ENCODE measurements around the gene ZNF48.
"Not testable (repeated sequence)": the region's sequence is repeated elsewhere in the genome, so short reads cannot be mapped to it uniquely, and the experiment has no call there.

The ZNF48 gene

GRCh38 chr16:30377812-30378235 lies 17.4 kb upstream of the ZNF48 start:
- peak; percentile 97 for DNase-seq (ENCODE audit: low spot score)

- peak; percentile 98 for DNase-seq (ENCODE audit: low spot score)
Measured at GRCh38 chr16:30378236-30379157, 16.7 kb upstream of the ZNF48 start.

- DNase-seq (ENCODE audit: low spot score): no peak
Measured at GRCh38 chr16:30379158-30379783, 15.9 kb upstream of the ZNF48 start.

- DNase-seq (ENCODE audit: low spot score): no peak
Measured at GRCh38 chr16:30380072-30380802, 15.0 kb upstream of the ZNF48 start.

GRCh38 chr16:30380803-30381208 lies 14.4 kb upstream of the ZNF48 start:
- no peak for DNase-seq (ENCODE audit: low spot score)

- DNase-seq (ENCODE audit: low spot score): no peak
Measured at GRCh38 chr16:30381291-30382041, 13.8 kb upstream of the ZNF48 start.

- DNase-seq (ENCODE audit: low spot score): no peak
Measured at GRCh38 chr16:30382111-30382881, 12.9 kb upstream of the ZNF48 start, which contains the start of gene SEPTIN1. SEPTIN1 (minus strand) TSS chr16:30382561; CDS start chr16:30382542, 19 bp downstream.

- DNase-seq (ENCODE audit: low spot score): peak; percentile 1
Measured at GRCh38 chr16:30383521-30383920, 11.7 kb upstream of the ZNF48 start.

- DNase-seq (ENCODE audit: low spot score): peak; percentile 71
Measured at GRCh38 chr16:30394592-30395154, 547 bp upstream of the ZNF48 start.

GRCh38 chr16:30395992-30396585 lies 869 bp downstream of the ZNF48 start:
- DNase-seq (ENCODE audit: low spot score): peak; percentile 59

- not testable (repeated sequence) for DNase-seq (ENCODE audit: low spot score)
Measured at GRCh38 chr16:30396627-30397026, 1.4 kb downstream of the ZNF48 start.

GRCh38 chr16:30397056-30397455 lies 1.8 kb downstream of the ZNF48 start:
- no peak for DNase-seq (ENCODE audit: low spot score)

- no peak for DNase-seq (ENCODE audit: low spot score)
Measured at GRCh38 chr16:30397776-30398660, 2.8 kb downstream of the ZNF48 start.

- DNase-seq (ENCODE audit: low spot score): no peak
Measured at GRCh38 chr16:30398661-30399434, 3.6 kb downstream of the ZNF48 start.

- no peak for DNase-seq (ENCODE audit: low spot score)
Measured at GRCh38 chr16:30399435-30400186, 4.4 kb downstream of the ZNF48 start.

GRCh38 chr16:30401768-30402425 lies 6.7 kb downstream of the ZNF48 start:
- DNase-seq (ENCODE audit: low spot score): no peak

GRCh38 chr16:30406795-30407101 lies 11.5 kb downstream of the ZNF48 start:
- DNase-seq (ENCODE audit: low spot score): no peak
